Activated naive CD8-positive, alpha-beta T cell treated with anti-CD3 and anti-CD28 coated beads, Interleukin-2, amount 50 U/mL, for 24 hours (primary cell): Measurements from ENCODE around the gene CD2.

Experiments used
- ATAC-seq: fragments of 150-1000 bp; cut with Tn5 transposase; one replicate; pipeline ENCODE4 v1.10.0; 2021
- DNase-seq: peaks from one replicate; pipeline ENCODE4 v3.0.0; 2021
- H3K27ac Mint-ChIP-seq: one replicate; pipeline ENCODE4 v1.8.0; 2021; ENCODE audit warnings: mild to moderate bottlenecking, mixed read lengths
- H3K27me3 Mint-ChIP-seq: one replicate; pipeline ENCODE4 v1.8.0; 2021; ENCODE audit warnings: mixed read lengths
- H3K36me3 Mint-ChIP-seq: one replicate; pipeline ENCODE4 v1.8.0; 2021; ENCODE audit warnings: low read depth, mixed read lengths
- H3K4me1 Mint-ChIP-seq: one replicate; pipeline ENCODE4 v1.8.0; 2021; ENCODE audit warnings: mixed read lengths
- H3K4me3 Mint-ChIP-seq: one replicate; pipeline ENCODE4 v1.8.0; 2021; ENCODE audit warnings: mild to moderate bottlenecking, moderate library complexity, mixed read lengths
- H3K9me3 Mint-ChIP-seq: one replicate; pipeline ENCODE4 v1.8.0; 2021; ENCODE audit warnings: mixed read lengths

Gene CD2

GRCh38 chr1:116760996-116761665 lies 6.9 kb downstream of the CD2 start:
- H3K4me1 Mint-ChIP-seq, result peaks cover 68% of the 10 kb centered on the region
- peak overlapping the region; percentile 99 for H3K27ac Mint-ChIP-seq
- no peak for ATAC-seq
- H3K9me3 Mint-ChIP-seq, result no peaks in the 10 kb centered on the region
- H3K4me3 Mint-ChIP-seq, result peak overlapping the region; percentile 98
- H3K27me3 Mint-ChIP-seq, result peaks cover 1% of the 10 kb centered on the region
- DNase-seq, result no peak
- H3K36me3 Mint-ChIP-seq, result peaks cover 98% of the 10 kb centered on the region

GRCh38 chr1:116762281-116762680 lies 8.1 kb downstream of the CD2 start:
- ATAC-seq, result no peak
- peak overlapping the region; percentile 98 for H3K4me3 Mint-ChIP-seq
- peaks cover 1% of the 10 kb centered on the region for H3K27me3 Mint-ChIP-seq
- peaks cover 80% of the 10 kb centered on the region for H3K4me1 Mint-ChIP-seq
- H3K27ac Mint-ChIP-seq, result peak overlapping the region; percentile 99
- no peak for DNase-seq
- no peaks in the 10 kb centered on the region for H3K9me3 Mint-ChIP-seq
- H3K36me3 Mint-ChIP-seq, result peaks cover 98% of the 10 kb centered on the region

GRCh38 chr1:116762781-116763115 lies 8.5 kb downstream of the CD2 start:
- H3K27ac Mint-ChIP-seq, result peak overlapping the region; percentile 99
- H3K4me1 Mint-ChIP-seq, result peaks cover 84% of the 10 kb centered on the region
- no peak for ATAC-seq
- peaks cover 98% of the 10 kb centered on the region for H3K36me3 Mint-ChIP-seq
- DNase-seq, result peak; percentile 47
- H3K27me3 Mint-ChIP-seq, result peaks cover 1% of the 10 kb centered on the region
- no peaks in the 10 kb centered on the region for H3K9me3 Mint-ChIP-seq
- H3K4me3 Mint-ChIP-seq, result peak overlapping the region; percentile 98

GRCh38 chr1:116763116-116763786 lies 9.0 kb downstream of the CD2 start:
- peak overlapping the region; percentile 98 for H3K4me3 Mint-ChIP-seq
- ATAC-seq (peak; percentile 54), DNase-seq (peak; percentile 70)
- peak overlapping the region; percentile 99 for H3K27ac Mint-ChIP-seq
- H3K9me3 Mint-ChIP-seq, result no peaks in the 10 kb centered on the region
- peaks cover 98% of the 10 kb centered on the region for H3K36me3 Mint-ChIP-seq
- peaks cover 89% of the 10 kb centered on the region for H3K4me1 Mint-ChIP-seq
- peaks cover 1% of the 10 kb centered on the region for H3K27me3 Mint-ChIP-seq

GRCh38 chr1:116763787-116764465 lies 9.7 kb downstream of the CD2 start:
- Mint-ChIP-seq H3K36me3 (peaks cover 98% of the 10 kb centered on the region), H3K4me3 (peak overlapping the region; percentile 98), H3K4me1 (peaks cover 96% of the 10 kb centered on the region), H3K27me3 (peaks cover 1% of the 10 kb centered on the region), H3K27ac (peak overlapping the region; percentile 99), H3K9me3 (no peaks in the 10 kb centered on the region)
- ATAC-seq, result peak; percentile 29
- DNase-seq, result peak; percentile 73

GRCh38 chr1:116764466-116764898 lies 10.3 kb downstream of the CD2 start:
- Mint-ChIP-seq H3K27ac (peak overlapping the region; percentile 99), H3K27me3 (peaks cover 1% of the 10 kb centered on the region), H3K36me3 (peaks cover 98% of the 10 kb centered on the region), H3K9me3 (no peaks in the 10 kb centered on the region), H3K4me3 (peak overlapping the region; percentile 98), H3K4me1 (peaks cover 97% of the 10 kb centered on the region)
- DNase-seq (no peak), ATAC-seq (peak; percentile 40)

- Mint-ChIP-seq H3K4me3 (peak overlapping the region; percentile 98), H3K9me3 (no peaks in the 10 kb centered on the region), H3K27me3 (peaks cover 1% of the 10 kb centered on the region), H3K4me1 (peaks cover 98% of the 10 kb centered on the region), H3K36me3 (peaks cover 94% of the 10 kb centered on the region), H3K27ac (peak overlapping the region; percentile 99)
- no peak for ATAC-seq
- DNase-seq, result no peak
Observed at GRCh38 chr1:116764906-116765862, 11.0 kb downstream of the CD2 start.

- H3K4me1 Mint-ChIP-seq, result peaks cover 99% of the 10 kb centered on the region
- H3K27me3 Mint-ChIP-seq, result peaks cover 1% of the 10 kb centered on the region
- peak overlapping the region; percentile 99 for H3K27ac Mint-ChIP-seq
- peaks cover 86% of the 10 kb centered on the region for H3K36me3 Mint-ChIP-seq
- H3K9me3 Mint-ChIP-seq, result no peaks in the 10 kb centered on the region
- peak overlapping the region; percentile 98 for H3K4me3 Mint-ChIP-seq
- DNase-seq, result no peak
- ATAC-seq, result no peak
Observed at GRCh38 chr1:116765962-116766361, 11.7 kb downstream of the CD2 start.

GRCh38 chr1:116766616-116767469 lies 12.6 kb downstream of the CD2 start:
- Mint-ChIP-seq H3K4me1 (peaks cover 99% of the 10 kb centered on the region), H3K4me3 (peak overlapping the region; percentile 98), H3K27me3 (peaks cover 1% of the 10 kb centered on the region), H3K27ac (peak overlapping the region; percentile 99), H3K36me3 (peaks cover 81% of the 10 kb centered on the region), H3K9me3 (no peaks in the 10 kb centered on the region)
- ATAC-seq (no peak), DNase-seq (peak; percentile 41)

- Mint-ChIP-seq H3K36me3 (peaks cover 74% of the 10 kb centered on the region), H3K27ac (peak overlapping the region; percentile 99), H3K27me3 (peaks cover 1% of the 10 kb centered on the region), H3K9me3 (no peaks in the 10 kb centered on the region), H3K4me1 (peaks cover 99% of the 10 kb centered on the region), H3K4me3 (peak overlapping the region; percentile 98)
- ATAC-seq (no peak), DNase-seq (no peak)
Observed at GRCh38 chr1:116767782-116768382, 13.7 kb downstream of the CD2 start.

- no peak for ATAC-seq
- Mint-ChIP-seq H3K36me3 (peaks cover 74% of the 10 kb centered on the region), H3K27me3 (peaks cover 1% of the 10 kb centered on the region), H3K9me3 (peaks cover 6% of the 10 kb centered on the region), H3K4me1 (peaks cover 99% of the 10 kb centered on the region), H3K4me3 (peak overlapping the region; percentile 98), H3K27ac (peak overlapping the region; percentile 99)
- DNase-seq, result peak; percentile 39
Observed at GRCh38 chr1:116768416-116769103, 14.3 kb downstream of the CD2 start.

- peak; percentile 4 for ATAC-seq
- peak; percentile 40 for DNase-seq
- Mint-ChIP-seq H3K36me3 (peaks cover 73% of the 10 kb centered on the region), H3K4me3 (peak overlapping the region; percentile 98), H3K27ac (peak overlapping the region; percentile 99), H3K4me1 (peaks cover 95% of the 10 kb centered on the region), H3K27me3 (peaks cover 1% of the 10 kb centered on the region), H3K9me3 (peaks cover 8% of the 10 kb centered on the region)
Observed at GRCh38 chr1:116769104-116769452, 14.8 kb downstream of the CD2 start.
